Measurements from ENCODE around the gene RRP12.

Gene RRP12

GRCh38 chr10:97393034-97393573 is 8.0 kb downstream of the RRP12 start:
- H3K27ac Mint-ChIP-seq, result peak overlapping the region; percentile 45
- no peaks in the 10 kb centered on the region for H3K27me3 Mint-ChIP-seq (ENCODE audit: low read depth)
- no peaks in the 10 kb centered on the region for H3K9me3 Mint-ChIP-seq
- H3K4me1 Mint-ChIP-seq (ENCODE audit: low read depth), result peaks cover 5% of the 10 kb centered on the region
- no peak overlapping the region for H3K4me3 Mint-ChIP-seq
- peaks cover 18% of the 10 kb centered on the region for H3K36me3 Mint-ChIP-seq (ENCODE audit: low read depth)

DNA sequence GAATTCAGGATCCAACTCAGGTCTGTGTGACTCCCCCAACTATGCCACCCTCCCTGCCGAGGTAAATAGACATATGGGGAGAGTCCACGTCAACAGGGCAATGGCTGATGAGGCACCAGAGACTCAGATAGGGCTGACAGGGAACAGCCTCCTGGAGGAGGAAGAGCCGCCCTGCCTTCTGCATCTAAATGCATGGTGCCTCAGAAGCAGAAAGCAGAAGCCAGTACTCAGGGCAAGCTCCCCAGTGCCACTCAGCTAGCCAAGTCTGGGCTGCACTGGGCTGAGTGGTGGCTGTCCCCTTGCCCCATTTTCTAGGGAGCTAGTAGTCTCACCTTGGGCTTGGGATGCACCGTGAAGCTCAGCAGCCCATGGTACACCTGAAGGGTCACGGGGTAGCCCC is 11.0 kb downstream of the RRP12 start:
- Mint-ChIP-seq H3K4me3 (no peak overlapping the region), H3K27me3 (ENCODE audit: low read depth) (no peaks in the 10 kb centered on the region), H3K27ac (no peak overlapping the region), H3K9me3 (no peaks in the 10 kb centered on the region), H3K4me1 (ENCODE audit: low read depth) (peaks cover 5% of the 10 kb centered on the region), H3K36me3 (ENCODE audit: low read depth) (peaks cover 14% of the 10 kb centered on the region)

GRCh38 chr10:97388152-97388551 is 13.0 kb downstream of the RRP12 start:
- H3K27ac Mint-ChIP-seq, result no peak overlapping the region
- peaks cover 9% of the 10 kb centered on the region for H3K36me3 Mint-ChIP-seq (ENCODE audit: low read depth)
- peaks cover 2% of the 10 kb centered on the region for H3K4me1 Mint-ChIP-seq (ENCODE audit: low read depth)
- H3K27me3 Mint-ChIP-seq (ENCODE audit: low read depth), result no peaks in the 10 kb centered on the region
- H3K9me3 Mint-ChIP-seq, result no peaks in the 10 kb centered on the region
- no peak overlapping the region for H3K4me3 Mint-ChIP-seq

- Mint-ChIP-seq H3K27ac (no peak overlapping the region), H3K27me3 (ENCODE audit: low read depth) (no peaks in the 10 kb centered on the region)
These were observed 15.6 kb downstream of the RRP12 start for GRCh38 chr10:97385565-97385964.

GRCh38 chr10:97384641-97385040 is 16.5 kb downstream of the RRP12 start:
- Mint-ChIP-seq H3K27ac (no peak overlapping the region), H3K4me1 (ENCODE audit: low read depth) (no peaks in the 10 kb centered on the region), H3K36me3 (ENCODE audit: low read depth) (peaks cover 5% of the 10 kb centered on the region), H3K9me3 (no peaks in the 10 kb centered on the region), H3K4me3 (no peak overlapping the region), H3K27me3 (ENCODE audit: low read depth) (no peaks in the 10 kb centered on the region)

More at GRCh38 chr10:97385565-97385964, 15.6 kb downstream of the RRP12 start:
- H3K4me1 Mint-ChIP-seq (ENCODE audit: low read depth), result no peaks in the 10 kb centered on the region
- H3K9me3 Mint-ChIP-seq, result no peaks in the 10 kb centered on the region
- H3K36me3 Mint-ChIP-seq (ENCODE audit: low read depth), result peaks cover 5% of the 10 kb centered on the region
- no peak overlapping the region for H3K4me3 Mint-ChIP-seq

- Mint-ChIP-seq H3K36me3 (ENCODE audit: low read depth) (peaks cover 5% of the 10 kb centered on the region), H3K27me3 (ENCODE audit: low read depth) (no peaks in the 10 kb centered on the region), H3K4me3 (no peak overlapping the region), H3K27ac (no peak overlapping the region), H3K4me1 (ENCODE audit: low read depth) (no peaks in the 10 kb centered on the region), H3K9me3 (no peaks in the 10 kb centered on the region)
These were observed 17.0 kb downstream of the RRP12 start for GRCh38 chr10:97384156-97384555.

- H3K4me1 Mint-ChIP-seq (ENCODE audit: low read depth), result no peaks in the 10 kb centered on the region
- H3K4me3 Mint-ChIP-seq, result no peak overlapping the region
- H3K27ac Mint-ChIP-seq, result no peak overlapping the region
- no peaks in the 10 kb centered on the region for H3K36me3 Mint-ChIP-seq (ENCODE audit: low read depth)
- no peaks in the 10 kb centered on the region for H3K9me3 Mint-ChIP-seq
- H3K27me3 Mint-ChIP-seq (ENCODE audit: low read depth), result no peaks in the 10 kb centered on the region
These were observed 18.0 kb downstream of the RRP12 start for GRCh38 chr10:97383159-97383558.

GRCh38 chr10:97381626-97382025 is 19.5 kb downstream of the RRP12 start:
- H3K4me3 Mint-ChIP-seq, result no peak overlapping the region
- no peaks in the 10 kb centered on the region for H3K36me3 Mint-ChIP-seq (ENCODE audit: low read depth)
- no peaks in the 10 kb centered on the region for H3K27me3 Mint-ChIP-seq (ENCODE audit: low read depth)
- H3K4me1 Mint-ChIP-seq (ENCODE audit: low read depth), result no peaks in the 10 kb centered on the region
- H3K9me3 Mint-ChIP-seq, result no peaks in the 10 kb centered on the region
- H3K27ac Mint-ChIP-seq, result no peak overlapping the region

DNA sequence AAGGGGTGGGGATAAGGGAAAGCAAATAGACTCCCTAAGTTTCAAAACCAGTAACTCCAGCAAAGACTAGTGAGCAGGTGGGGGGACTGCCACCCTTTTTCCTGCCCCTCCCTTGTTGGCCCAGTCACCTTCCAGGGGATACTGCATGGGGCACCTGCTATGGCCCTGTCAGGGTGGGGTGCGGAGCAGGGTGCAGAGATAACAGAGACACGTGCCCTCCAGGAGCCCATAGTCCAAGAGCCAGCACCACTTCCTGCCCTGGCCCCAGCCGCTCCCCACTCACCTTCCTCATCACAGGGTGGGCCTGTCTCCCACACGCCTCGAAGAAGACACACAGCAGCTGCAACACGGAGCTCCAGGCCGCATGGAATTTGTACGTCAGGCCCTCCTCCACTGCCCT is 20.6 kb downstream of the RRP12 start:
- H3K27ac Mint-ChIP-seq, result no peak overlapping the region
- H3K4me1 Mint-ChIP-seq (ENCODE audit: low read depth), result no peaks in the 10 kb centered on the region
- H3K9me3 Mint-ChIP-seq, result no peaks in the 10 kb centered on the region
- H3K36me3 Mint-ChIP-seq (ENCODE audit: low read depth), result no peaks in the 10 kb centered on the region
- no peaks in the 10 kb centered on the region for H3K27me3 Mint-ChIP-seq (ENCODE audit: low read depth)
- H3K4me3 Mint-ChIP-seq, result no peak overlapping the region

- no peaks in the 10 kb centered on the region for H3K9me3 Mint-ChIP-seq
- no peaks in the 10 kb centered on the region for H3K36me3 Mint-ChIP-seq (ENCODE audit: low read depth)
- H3K4me1 Mint-ChIP-seq (ENCODE audit: low read depth), result no peaks in the 10 kb centered on the region
- no peaks in the 10 kb centered on the region for H3K27me3 Mint-ChIP-seq (ENCODE audit: low read depth)
- no peak overlapping the region for H3K4me3 Mint-ChIP-seq
- H3K27ac Mint-ChIP-seq, result no peak overlapping the region
These were observed 21.9 kb downstream of the RRP12 start for GRCh38 chr10:97378933-97379921.

GRCh38 chr10:97376413-97376812 is 24.7 kb downstream of the RRP12 start:
- no peaks in the 10 kb centered on the region for H3K9me3 Mint-ChIP-seq
- H3K27ac Mint-ChIP-seq, result no peak overlapping the region
- H3K27me3 Mint-ChIP-seq (ENCODE audit: low read depth), result no peaks in the 10 kb centered on the region
- no peaks in the 10 kb centered on the region for H3K4me1 Mint-ChIP-seq (ENCODE audit: low read depth)
- peaks cover under 1% of the 10 kb centered on the region for H3K36me3 Mint-ChIP-seq (ENCODE audit: low read depth)
- no peak overlapping the region for H3K4me3 Mint-ChIP-seq

DNA sequence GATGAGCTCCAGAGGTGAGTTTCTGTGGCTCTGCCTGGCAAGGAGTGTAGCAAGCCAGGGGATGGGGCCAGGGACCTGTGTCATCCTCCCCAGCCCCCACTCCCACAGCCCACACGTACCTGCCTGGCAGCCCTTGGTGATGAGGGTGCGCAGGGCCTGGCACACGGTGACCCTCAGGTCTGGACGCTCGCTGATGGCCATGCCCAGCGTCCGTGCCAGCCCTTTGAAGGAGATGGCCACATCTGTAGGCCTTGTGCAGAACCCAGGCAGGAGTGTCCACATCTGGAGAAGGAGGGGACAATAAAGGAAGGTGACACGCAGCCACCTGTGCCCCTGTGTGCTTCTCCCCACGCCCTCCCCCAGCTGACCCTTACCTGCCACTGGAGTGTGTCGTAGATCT is 27.7 kb downstream of the RRP12 start:
- H3K4me1 Mint-ChIP-seq (ENCODE audit: low read depth), result no peaks in the 10 kb centered on the region
- peaks cover 10% of the 10 kb centered on the region for H3K36me3 Mint-ChIP-seq (ENCODE audit: low read depth)
- H3K27me3 Mint-ChIP-seq (ENCODE audit: low read depth), result no peaks in the 10 kb centered on the region
- no peak overlapping the region for H3K27ac Mint-ChIP-seq
- no peak overlapping the region for H3K4me3 Mint-ChIP-seq
- no peaks in the 10 kb centered on the region for H3K9me3 Mint-ChIP-seq

DNA sequence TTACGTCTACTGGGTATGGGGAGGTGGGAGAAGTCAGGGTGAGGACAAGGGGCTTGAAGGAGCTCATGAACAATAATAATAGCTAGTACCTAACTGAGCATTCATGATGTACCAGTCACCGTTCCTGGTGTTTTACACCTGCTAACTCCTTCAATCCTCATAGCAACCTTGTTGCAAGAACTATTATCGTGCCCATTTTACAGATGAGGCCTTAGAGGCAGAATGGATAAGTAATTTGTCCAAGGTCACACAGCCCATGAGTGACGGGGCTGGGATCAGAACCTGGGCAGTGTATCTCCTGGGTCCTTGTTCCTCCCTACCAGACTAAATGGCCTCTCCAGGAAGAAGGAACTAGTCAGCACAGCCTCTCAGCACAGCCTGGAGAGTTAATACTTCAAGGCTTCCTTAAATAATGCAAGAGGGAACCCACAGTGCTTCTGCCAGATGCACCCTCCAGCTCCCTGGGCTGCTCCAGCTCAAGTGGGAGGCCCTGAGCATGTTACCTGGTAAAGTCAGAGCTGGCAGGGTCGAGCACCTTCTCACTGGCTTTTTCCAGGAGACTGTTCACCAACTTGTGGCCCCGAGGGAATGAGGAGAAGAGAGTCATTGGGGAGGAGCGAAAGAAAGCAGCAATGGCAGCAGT is 28.8 kb downstream of the RRP12 start:
- peaks cover 10% of the 10 kb centered on the region for H3K36me3 Mint-ChIP-seq (ENCODE audit: low read depth)
- H3K27me3 Mint-ChIP-seq (ENCODE audit: low read depth), result no peaks in the 10 kb centered on the region
- no peak overlapping the region for H3K4me3 Mint-ChIP-seq
- H3K4me1 Mint-ChIP-seq (ENCODE audit: low read depth), result no peaks in the 10 kb centered on the region
- H3K9me3 Mint-ChIP-seq, result no peaks in the 10 kb centered on the region
- no peak overlapping the region for H3K27ac Mint-ChIP-seq

GRCh38 chr10:97371696-97372095 is 29.4 kb downstream of the RRP12 start:
- no peak overlapping the region for H3K27ac Mint-ChIP-seq
- no peaks in the 10 kb centered on the region for H3K9me3 Mint-ChIP-seq
- H3K27me3 Mint-ChIP-seq (ENCODE audit: low read depth), result no peaks in the 10 kb centered on the region
- no peaks in the 10 kb centered on the region for H3K4me1 Mint-ChIP-seq (ENCODE audit: low read depth)
- peaks cover 10% of the 10 kb centered on the region for H3K36me3 Mint-ChIP-seq (ENCODE audit: low read depth)
- no peak overlapping the region for H3K4me3 Mint-ChIP-seq

Measured in T-helper 1 cell treated with Interleukin-12 subunit alpha and Interleukin-12 subunit beta and Interleukin-4 antibody, amounts not matched to agents 30 μg/mL and 1 μg/mL, for 36 hours (primary cell).